GM12801 (cell line): ENCODE results near the gene IFIT1B.

Experiments used
- TF ChIP-seq, protein P1 (sequence below): IDR thresholded peaks from one replicate; pipeline ENCODE4 v1.5.1; 2011; ENCODE audit warnings: control low read depth; ENCODE audit not compliant: insufficient read length; ENCODE audit errors: extremely low read depth

The IFIT1B gene

DNA sequence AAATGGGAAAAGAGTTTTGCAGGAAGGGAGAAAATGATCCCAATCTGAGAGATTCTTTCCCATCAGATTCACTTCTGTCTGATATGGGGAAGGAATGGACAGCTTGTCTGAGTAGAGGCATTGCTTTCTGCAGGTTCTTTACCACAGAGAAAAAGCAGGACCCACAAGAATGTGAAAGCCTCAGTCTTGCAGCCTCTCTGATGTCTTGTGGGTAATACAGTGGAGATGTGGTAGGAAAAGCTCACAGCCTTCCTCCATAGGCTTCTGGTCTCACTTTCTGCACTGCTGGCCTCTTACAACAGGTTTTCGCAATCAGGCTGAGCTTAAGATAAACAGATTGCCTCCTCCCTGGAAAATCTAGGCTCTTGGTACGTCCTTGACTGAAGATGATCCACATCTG is 15.1 kb downstream of the IFIT1B start:
- TF ChIP-seq, protein P1, sequence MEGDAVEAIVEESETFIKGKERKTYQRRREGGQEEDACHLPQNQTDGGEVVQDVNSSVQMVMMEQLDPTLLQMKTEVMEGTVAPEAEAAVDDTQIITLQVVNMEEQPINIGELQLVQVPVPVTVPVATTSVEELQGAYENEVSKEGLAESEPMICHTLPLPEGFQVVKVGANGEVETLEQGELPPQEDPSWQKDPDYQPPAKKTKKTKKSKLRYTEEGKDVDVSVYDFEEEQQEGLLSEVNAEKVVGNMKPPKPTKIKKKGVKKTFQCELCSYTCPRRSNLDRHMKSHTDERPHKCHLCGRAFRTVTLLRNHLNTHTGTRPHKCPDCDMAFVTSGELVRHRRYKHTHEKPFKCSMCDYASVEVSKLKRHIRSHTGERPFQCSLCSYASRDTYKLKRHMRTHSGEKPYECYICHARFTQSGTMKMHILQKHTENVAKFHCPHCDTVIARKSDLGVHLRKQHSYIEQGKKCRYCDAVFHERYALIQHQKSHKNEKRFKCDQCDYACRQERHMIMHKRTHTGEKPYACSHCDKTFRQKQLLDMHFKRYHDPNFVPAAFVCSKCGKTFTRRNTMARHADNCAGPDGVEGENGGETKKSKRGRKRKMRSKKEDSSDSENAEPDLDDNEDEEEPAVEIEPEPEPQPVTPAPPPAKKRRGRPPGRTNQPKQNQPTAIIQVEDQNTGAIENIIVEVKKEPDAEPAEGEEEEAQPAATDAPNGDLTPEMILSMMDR: no peak

DNA sequence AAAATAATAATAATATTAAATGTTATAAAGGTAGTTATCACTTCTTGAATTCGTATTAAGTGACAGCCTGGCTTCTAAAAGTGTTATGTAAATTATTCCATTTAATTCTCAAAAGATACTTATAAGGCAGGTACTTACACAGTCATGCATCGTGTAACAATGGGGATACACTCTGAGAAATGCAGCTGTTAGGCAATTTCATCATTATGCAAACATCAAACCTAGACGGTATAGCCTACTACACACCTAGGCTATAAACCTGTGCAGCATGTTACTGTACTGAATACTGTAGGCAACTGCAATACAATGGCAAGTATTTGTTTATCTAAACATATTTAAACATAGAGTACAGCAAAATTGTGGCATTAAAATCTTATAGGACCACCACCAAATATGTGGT is 16.0 kb downstream of the IFIT1B start:
- TF ChIP-seq, protein P1: no peak

DNA sequence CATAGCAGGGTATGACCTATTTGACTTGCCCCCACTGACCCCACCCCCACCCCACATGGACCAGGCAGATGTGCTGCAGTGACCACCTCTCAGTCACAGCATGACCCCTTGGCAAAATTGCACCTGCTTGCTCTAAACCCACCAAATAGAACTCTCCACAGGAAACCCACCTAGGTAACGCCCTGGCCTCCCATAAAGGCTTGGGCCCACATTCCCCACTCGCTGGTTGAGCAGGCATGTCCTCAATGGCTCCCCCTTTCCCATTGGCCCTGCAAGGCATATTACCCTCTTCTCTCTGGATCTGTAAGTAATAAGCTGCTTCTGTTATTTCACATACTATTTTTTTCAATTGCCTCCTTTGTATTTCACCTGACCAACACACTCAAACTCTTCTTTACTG is 17.3 kb downstream of the IFIT1B start:
- TF ChIP-seq, protein P1: no peak

DNA sequence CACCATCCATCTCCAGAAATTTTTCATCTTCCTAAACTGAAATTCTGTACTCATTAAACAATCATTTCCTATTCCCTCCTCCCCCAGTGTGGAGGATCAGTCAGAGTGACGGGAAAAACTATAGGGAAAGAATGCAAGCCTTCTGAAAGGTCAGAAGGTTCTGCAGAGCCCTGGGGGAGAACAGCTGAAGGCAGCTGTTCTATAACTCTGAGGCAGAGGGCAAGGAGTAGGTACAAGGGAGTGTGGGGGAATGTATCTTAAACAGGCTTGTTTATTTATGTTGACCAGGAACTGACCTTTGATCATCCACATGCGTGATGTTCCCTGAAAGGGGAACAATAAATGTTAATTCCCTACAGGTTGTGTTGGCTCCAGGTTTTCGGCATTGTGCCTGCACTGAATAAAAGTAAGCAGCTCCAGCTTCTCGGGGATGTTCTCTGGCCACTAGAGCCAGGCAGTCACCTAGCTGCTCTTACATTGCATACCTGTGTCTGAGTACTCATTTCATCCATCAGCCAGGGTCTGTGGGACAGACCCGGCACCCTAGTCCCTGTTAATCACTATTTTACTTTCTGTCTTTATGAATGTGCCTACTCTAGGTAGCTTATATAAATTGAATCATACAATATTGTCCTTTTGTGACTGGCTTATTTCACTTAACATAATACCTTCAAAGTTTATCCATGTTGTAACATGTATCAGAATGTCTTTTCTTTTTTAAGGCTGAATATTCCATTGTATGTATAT is 20.3 kb downstream of the IFIT1B start:
- TF ChIP-seq, protein P1: no peak

DNA sequence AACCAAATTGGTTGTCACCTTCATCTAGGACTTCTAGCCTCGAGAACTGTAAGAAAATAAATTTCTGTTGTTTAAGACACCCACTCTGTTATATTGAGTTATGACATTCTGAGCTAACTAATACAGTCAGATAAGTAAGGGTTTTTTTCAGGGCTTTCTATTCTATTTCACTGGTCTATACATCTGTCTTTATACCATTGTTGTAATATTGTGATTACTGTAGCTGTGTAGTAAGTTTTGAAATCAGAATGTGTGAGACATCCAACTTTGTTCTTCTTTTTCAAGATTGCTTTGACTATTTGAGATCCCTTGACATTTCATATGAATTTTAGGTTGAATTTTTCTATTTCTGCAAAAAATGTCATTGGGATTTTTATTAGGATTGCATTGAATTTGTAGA is 22.1 kb downstream of the IFIT1B start:
- TF ChIP-seq, protein P1: no peak

DNA sequence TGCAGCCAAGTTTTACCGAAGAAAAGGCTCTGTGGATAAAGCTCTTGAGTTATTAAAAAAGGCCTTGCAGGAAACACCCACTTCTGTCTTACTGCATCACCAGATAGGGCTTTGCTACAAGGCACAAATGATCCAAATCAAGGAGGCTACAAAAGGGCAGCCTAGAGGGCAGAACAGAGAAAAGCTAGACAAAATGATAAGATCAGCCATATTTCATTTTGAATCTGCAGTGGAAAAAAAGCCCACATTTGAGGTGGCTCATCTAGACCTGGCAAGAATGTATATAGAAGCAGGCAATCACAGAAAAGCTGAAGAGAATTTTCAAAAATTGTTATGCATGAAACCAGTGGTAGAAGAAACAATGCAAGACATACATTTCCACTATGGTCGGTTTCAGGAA is 25.2 kb downstream of the IFIT1B start:
- TF ChIP-seq, protein P1: no peak

DNA sequence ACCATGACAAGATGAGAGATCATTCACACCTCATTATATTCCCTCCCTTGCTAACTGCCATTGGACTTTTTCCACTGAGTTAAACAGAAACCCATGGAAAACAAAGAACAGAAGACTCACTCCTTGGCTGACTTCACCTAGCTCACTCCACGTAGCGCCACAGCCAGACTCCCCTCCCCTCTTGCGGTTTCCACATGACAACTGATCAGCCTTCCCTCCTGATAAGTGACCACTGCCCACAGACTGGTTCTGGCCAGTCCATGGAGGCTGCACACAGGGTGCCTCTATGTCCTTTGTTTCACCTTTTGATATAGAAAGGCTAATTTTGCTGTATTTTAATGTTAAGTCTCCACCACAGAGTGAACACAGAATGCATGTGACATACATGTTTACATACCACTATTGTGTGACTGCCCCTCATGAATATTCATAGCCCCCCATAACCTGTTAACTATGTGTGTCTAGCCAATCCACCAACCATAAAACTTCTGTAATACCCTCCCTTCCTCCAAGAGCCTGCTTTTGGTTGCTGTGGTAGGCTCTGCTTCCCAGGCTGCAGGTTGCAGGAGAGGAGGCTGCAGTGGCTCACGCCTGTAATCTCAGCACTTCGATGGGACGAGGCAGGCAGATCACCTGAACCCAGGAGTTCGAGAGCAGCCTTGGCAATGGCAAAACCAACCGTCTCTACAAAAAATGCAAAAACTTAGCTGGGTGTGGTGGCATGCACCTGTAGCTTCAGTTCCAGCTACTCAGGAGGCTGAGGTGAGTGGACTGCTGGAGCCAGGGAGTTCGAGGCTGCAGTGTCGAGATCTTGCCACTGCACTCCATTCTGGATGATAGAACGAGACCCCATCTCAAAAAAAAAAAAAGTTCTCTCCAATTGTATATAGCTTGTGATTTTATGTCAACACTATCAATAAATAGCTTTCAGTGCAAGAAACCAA is 26.5 kb downstream of the IFIT1B start:
- TF ChIP-seq, protein P1: no peak
